ENCODE results near the gene TGFA.

TGFA gene

DNA sequence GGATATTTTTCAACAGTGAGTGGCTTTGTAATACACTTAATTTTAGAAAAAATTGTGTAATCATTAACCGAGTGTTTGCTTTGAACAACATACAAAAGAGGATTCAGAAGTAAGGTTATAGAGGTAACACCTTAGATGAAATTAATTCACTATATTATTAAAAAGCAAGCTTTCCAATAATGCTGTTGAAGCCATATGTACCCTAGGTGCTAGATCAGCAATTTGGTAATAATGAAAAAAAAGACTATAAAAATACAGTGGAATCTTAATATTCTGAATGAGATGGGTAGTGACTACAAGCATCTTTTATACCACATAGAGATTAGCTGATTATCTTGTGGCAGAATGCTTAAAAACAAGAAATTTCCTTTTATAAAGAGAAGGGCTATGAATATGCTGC is 136.6 kb downstream of the TGFA start:
- Histone ChIP-seq H3K9ac (ENCODE audit: low read depth, low read length) (no peak overlapping the region), H3K27me3 (ENCODE audit: control insufficient read depth, insufficient read depth, low read length) (peaks cover 58% of the 10 kb centered on the region), H3K9me3 (ENCODE audit: control insufficient read depth, insufficient read depth, low read length) (no peaks in the 10 kb centered on the region), H3K4me3 (ENCODE audit: low read depth, low read length) (no peak overlapping the region), H3K4me1 (ENCODE audit: control insufficient read depth, insufficient read depth, low read length) (no peaks in the 10 kb centered on the region), H3K27ac (ENCODE audit: low read depth, low read length) (no peak overlapping the region), H3K36me3 (ENCODE audit: control insufficient read depth, insufficient read depth, low read length) (no peaks in the 10 kb centered on the region)

DNA sequence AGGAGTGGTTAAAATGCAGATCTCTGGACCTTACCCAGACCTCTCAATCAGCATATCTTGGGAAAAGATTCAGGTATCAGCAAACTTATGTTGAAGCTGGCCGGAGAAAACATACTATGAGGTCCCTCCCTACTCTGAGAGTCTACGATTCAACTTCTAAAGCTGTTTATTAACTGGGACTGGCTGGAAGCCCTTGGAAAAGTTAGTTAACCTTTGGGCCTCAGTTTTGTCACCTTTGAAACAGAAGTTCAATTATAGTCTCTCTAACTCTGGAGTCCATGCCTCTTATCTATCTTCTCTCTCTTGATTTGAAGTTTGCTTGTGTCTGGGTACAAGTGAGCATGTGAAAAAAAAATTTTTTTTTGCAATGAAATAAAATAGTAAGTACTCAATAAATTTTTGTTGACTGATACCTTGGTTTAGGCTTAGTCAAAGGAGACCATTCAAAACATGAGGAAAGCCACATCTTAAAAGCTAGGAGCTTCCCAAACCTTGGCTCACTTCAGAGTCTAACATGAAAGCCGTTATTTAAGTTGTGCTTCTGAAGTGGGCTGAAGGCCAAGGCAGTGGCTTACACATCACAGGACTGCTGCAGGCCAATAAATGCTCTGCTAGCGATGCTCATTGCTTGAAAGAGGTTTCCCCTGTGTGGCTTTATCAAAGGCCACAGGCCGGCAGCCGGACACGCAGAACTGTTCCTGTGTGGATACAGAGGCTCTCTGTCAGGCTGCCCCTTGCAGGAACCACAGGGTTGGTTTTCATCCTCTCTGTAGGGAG is 141.1 kb downstream of the TGFA start:
- H3K9me3 ChIP-seq (ENCODE audit: control insufficient read depth, insufficient read depth, low read length) = no peaks in the 10 kb centered on the region
- no peak overlapping the region for H3K27ac ChIP-seq (ENCODE audit: low read depth, low read length)
- no peaks in the 10 kb centered on the region for H3K4me1 ChIP-seq (ENCODE audit: control insufficient read depth, insufficient read depth, low read length)
- no peak overlapping the region for H3K9ac ChIP-seq (ENCODE audit: low read depth, low read length)
- no peaks in the 10 kb centered on the region for H3K36me3 ChIP-seq (ENCODE audit: control insufficient read depth, insufficient read depth, low read length)
- no peak overlapping the region for H3K4me3 ChIP-seq (ENCODE audit: low read depth, low read length)
- peaks cover 49% of the 10 kb centered on the region for H3K27me3 ChIP-seq (ENCODE audit: control insufficient read depth, insufficient read depth, low read length)

- H3K4me3 ChIP-seq (ENCODE audit: low read depth, low read length) = no peak overlapping the region
- no peak overlapping the region for H3K9ac ChIP-seq (ENCODE audit: low read depth, low read length)
- H3K4me1 ChIP-seq (ENCODE audit: control insufficient read depth, insufficient read depth, low read length) = no peaks in the 10 kb centered on the region
- peaks cover 43% of the 10 kb centered on the region for H3K27me3 ChIP-seq (ENCODE audit: control insufficient read depth, insufficient read depth, low read length)
- H3K9me3 ChIP-seq (ENCODE audit: control insufficient read depth, insufficient read depth, low read length) = no peaks in the 10 kb centered on the region
- H3K36me3 ChIP-seq (ENCODE audit: control insufficient read depth, insufficient read depth, low read length) = no peaks in the 10 kb centered on the region
- H3K27ac ChIP-seq (ENCODE audit: low read depth, low read length) = no peak overlapping the region
Observed at GRCh38 chr2:70411483-70412125, 142.0 kb downstream of the TGFA start.

DNA sequence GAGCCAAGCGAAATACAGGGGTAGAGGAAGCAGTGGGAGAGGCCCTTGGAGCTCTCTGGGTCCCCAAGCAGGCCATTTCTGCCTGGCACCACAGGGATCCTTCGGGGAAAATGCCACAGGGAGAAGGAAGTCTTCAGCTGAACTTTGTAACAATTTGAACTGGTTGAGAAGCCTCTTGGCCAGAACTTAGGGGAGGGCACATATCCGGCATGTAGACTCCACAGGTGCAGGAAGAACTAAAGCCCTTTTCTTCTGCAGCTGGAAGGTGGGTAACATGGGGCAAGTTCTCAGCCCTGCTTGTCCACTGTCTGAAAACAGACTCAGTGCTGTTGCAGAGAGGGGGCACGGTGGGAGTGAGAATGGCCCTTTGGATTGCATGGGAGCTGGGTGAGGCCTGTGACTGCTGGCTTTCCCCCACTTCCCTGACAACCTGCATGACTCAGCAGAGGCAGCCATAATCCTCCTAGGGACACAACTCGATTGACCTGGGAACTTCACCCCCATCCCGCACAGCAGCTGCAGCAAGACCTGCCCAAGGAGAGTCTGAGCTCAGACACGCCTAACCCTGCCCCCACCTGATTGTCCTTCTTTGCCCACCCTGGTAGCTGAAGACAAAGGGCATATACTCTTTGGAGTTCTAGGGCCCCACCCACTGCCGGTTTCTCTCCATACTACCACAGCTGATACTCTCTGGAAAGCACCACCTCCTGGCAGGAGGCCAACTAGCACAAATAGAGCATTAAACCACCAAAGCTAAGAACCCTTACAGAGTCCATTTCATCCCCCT is 150.2 kb downstream of the TGFA start:
- H3K4me3 ChIP-seq (ENCODE audit: low read depth, low read length) = no peak overlapping the region
- H3K4me1 ChIP-seq (ENCODE audit: control insufficient read depth, insufficient read depth, low read length) = no peaks in the 10 kb centered on the region
- no peaks in the 10 kb centered on the region for H3K27me3 ChIP-seq (ENCODE audit: control insufficient read depth, insufficient read depth, low read length)
- H3K36me3 ChIP-seq (ENCODE audit: control insufficient read depth, insufficient read depth, low read length) = no peaks in the 10 kb centered on the region
- H3K9me3 ChIP-seq (ENCODE audit: control insufficient read depth, insufficient read depth, low read length) = no peaks in the 10 kb centered on the region
- H3K27ac ChIP-seq (ENCODE audit: low read depth, low read length) = no peak overlapping the region
- H3K9ac ChIP-seq (ENCODE audit: low read depth, low read length) = no peak overlapping the region

DNA sequence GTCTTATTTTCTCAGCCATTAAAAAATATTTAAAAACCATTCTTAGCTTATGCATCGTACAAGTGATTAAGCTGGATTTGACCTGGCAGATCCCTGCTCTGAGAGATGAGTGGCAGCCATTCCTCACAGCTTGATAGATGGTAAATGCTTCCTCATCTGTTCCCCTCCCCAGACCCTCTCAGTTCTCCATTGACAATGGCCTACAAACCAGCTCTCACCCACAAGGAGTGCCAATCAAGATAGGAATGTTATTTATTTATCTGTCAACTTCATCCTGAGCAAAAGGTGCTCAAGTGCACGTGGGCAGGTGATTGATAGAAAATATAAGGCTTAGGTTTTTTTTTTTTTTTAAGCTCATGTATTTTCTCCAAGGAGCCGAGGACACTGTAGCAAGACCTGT is 153.1 kb downstream of the TGFA start:
- H3K27ac ChIP-seq (ENCODE audit: low read depth, low read length) = no peak overlapping the region
- no peak overlapping the region for H3K9ac ChIP-seq (ENCODE audit: low read depth, low read length)
- peaks cover 9% of the 10 kb centered on the region; the same call in 1 of the 2 replicates for H3K27me3 ChIP-seq (ENCODE audit: control insufficient read depth, insufficient read depth, low read length)
- no peaks in the 10 kb centered on the region for H3K36me3 ChIP-seq (ENCODE audit: control insufficient read depth, insufficient read depth, low read length)
- H3K4me3 ChIP-seq (ENCODE audit: low read depth, low read length) = no peak overlapping the region
- H3K4me1 ChIP-seq (ENCODE audit: control insufficient read depth, insufficient read depth, low read length) = no peaks in the 10 kb centered on the region
- H3K9me3 ChIP-seq (ENCODE audit: control insufficient read depth, insufficient read depth, low read length) = no peaks in the 10 kb centered on the region

DNA sequence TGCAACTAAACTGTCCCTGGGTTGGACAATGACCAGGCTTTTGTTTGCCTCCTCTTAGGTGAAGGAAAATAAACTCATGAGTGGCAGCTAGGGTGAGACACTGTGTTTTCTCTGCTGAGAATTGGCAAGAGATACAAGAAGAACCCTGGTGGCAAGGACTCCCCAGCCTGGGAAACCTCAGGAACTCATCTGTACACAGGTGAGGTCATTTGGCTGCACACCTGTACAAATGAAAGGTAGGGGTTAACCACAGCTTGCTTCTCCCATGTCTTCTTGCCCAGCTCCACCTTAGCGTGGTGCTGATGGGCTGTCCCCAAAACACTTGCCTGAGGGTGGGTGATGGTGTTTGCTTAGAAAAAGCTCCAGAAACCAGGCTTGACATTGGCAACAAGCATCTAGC is 154.6 kb downstream of the TGFA start:
- Histone ChIP-seq H3K4me1 (ENCODE audit: control insufficient read depth, insufficient read depth, low read length) (no peaks in the 10 kb centered on the region), H3K4me3 (ENCODE audit: low read depth, low read length) (no peak overlapping the region), H3K27me3 (ENCODE audit: control insufficient read depth, insufficient read depth, low read length) (peaks cover 12% of the 10 kb centered on the region; the same call in 1 of the 2 replicates), H3K9me3 (ENCODE audit: control insufficient read depth, insufficient read depth, low read length) (no peaks in the 10 kb centered on the region), H3K36me3 (ENCODE audit: control insufficient read depth, insufficient read depth, low read length) (no peaks in the 10 kb centered on the region), H3K27ac (ENCODE audit: low read depth, low read length) (no peak overlapping the region), H3K9ac (ENCODE audit: low read depth, low read length) (no peak overlapping the region)
